ENCODE measurements around the gene EVA1B. TPM values are rescaled to one million over a fixed set of nuclear protein-coding genes. Genes with fewer than 3 reads are reported as not detected.

Gene EVA1B
- total and polyA plus RNA-seq, 2 of the 4 experiments (the other 2 are of a cell fraction) = 49.8 to 64.6 TPM

DNA sequence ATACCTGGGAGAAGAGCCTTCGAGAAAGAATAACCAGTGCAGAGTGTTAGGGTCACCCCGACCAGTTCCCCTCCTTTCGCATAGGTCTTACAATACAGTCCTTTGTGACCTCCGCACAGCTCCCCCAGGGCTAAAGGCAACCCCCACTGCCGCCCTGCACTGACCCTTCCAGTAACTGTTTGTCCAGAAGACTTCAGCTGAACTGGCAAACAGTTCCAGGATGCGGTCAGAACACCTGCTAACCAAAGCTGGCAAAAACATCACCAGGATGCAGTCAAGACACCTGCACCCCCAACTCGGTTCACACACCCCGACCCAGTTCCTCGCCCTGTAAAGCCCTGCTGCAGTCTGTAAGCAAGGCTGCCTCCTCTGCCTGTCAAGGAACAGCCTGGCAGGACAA is 6.4 kb upstream of the EVA1B start:
- H3K9me3 ChIP-seq (ENCODE audit: control insufficient read depth, insufficient read depth, low read length) = no peaks in the 10 kb centered on the region
- no peak overlapping the region for H2AFZ ChIP-seq (replicated peaks; ENCODE audit: low read length, poor library complexity)
- DNase-seq (no peak), ATAC-seq (ENCODE audit: low read depth) (no peak)
- H3K56ac ChIP-seq (ENCODE audit: extremely low read depth, insufficient read depth, low read length) = no peak overlapping the region
- no peak overlapping the region for H2AK9ac ChIP-seq (replicated peaks; ENCODE audit: low read depth, low read length, poor library complexity)
- no peak overlapping the region for H3K4ac ChIP-seq (ENCODE audit: low read depth, low read length)
- no peak overlapping the region for H3K23ac ChIP-seq (ENCODE audit: low read depth, low read length)
- H3K27me3 ChIP-seq (ENCODE audit: control insufficient read depth, insufficient read depth, low read length) = no peaks in the 10 kb centered on the region
- dilution Hi-C loops (cut with HindIII; ENCODE audit: low sequenced_read_pairs, unreplicated experiment) = no loop called here
- ChIA-PET POLR2A (ENCODE audit: unreplicated experiment) (no interaction called here), CTCF (no interaction called here)
- in situ Hi-C loops (cut with MboI; ENCODE audit: low sequenced_read_pairs) = no loop called here
- no peaks in the 10 kb centered on the region for H4K20me1 ChIP-seq (ENCODE audit: insufficient read depth, low read length)
- no peak overlapping the region for H3K27ac ChIP-seq (ENCODE audit: insufficient read depth, low read length)
- no peak overlapping the region for H2BK20ac ChIP-seq (ENCODE audit: low read depth, low read length)
- no TSS peak for BruUV-seq (replicated peaks)
- no peaks in the 10 kb centered on the region for H3K36me3 ChIP-seq (ENCODE audit: control insufficient read depth, insufficient read depth, low read length)
- H3K9me1 ChIP-seq (ENCODE audit: insufficient read depth, low read length) = peaks cover 16% of the 10 kb centered on the region
- TF ChIP-seq RCOR1 (IDR thresholded peaks at IDR 0.05; ENCODE audit: insufficient replicate concordance, low read length) = no peak
- TF ChIP-seq, protein P1, sequence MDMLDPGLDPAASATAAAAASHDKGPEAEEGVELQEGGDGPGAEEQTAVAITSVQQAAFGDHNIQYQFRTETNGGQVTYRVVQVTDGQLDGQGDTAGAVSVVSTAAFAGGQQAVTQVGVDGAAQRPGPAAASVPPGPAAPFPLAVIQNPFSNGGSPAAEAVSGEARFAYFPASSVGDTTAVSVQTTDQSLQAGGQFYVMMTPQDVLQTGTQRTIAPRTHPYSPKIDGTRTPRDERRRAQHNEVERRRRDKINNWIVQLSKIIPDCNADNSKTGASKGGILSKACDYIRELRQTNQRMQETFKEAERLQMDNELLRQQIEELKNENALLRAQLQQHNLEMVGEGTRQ (IDR thresholded peaks at IDR 0.05; ENCODE audit: low read depth, low read length) = no peak
- H2BK5ac ChIP-seq (ENCODE audit: low read depth, low read length, poor library complexity, severe bottlenecking) = no peak overlapping the region
- no peak overlapping the region for H4K5ac ChIP-seq (ENCODE audit: low read depth, low read length)
- H3K4me2 ChIP-seq (ENCODE audit: low read depth, low read length) = no peak overlapping the region
- H3K18ac ChIP-seq (ENCODE audit: low read depth, low read length) = no peak overlapping the region
- peaks cover 0 to 33% of the 10 kb centered on the region in 2 experiments for H3K79me1 ChIP-seq (ENCODE audit: low read depth in 1 of 2, low read length in 2 of 2)
- H3K9ac ChIP-seq (ENCODE audit: low read depth, low read length) = no peak overlapping the region
- intact Hi-C loops (cut with micrococcal nuclease) = no loop called here
- no peak overlapping the region for H4K91ac ChIP-seq (ENCODE audit: insufficient read depth, low read depth, low read length)
- H2BK15ac ChIP-seq (ENCODE audit: low read depth, low read length) = no peak overlapping the region
- H4K8ac ChIP-seq (ENCODE audit: low read depth in 2 of 2, low read length in 2 of 2) = no peak overlapping the region
- H3K4me3 ChIP-seq (ENCODE audit: insufficient read depth, low read depth, low read length) = no peak overlapping the region
- peaks cover 6% of the 10 kb centered on the region for H3K4me1 ChIP-seq (ENCODE audit: control insufficient read depth, insufficient read depth, low read length)
- WGBS, 2 experiments (ENCODE audit: extremely low coverage in 2 of 2, insufficient read length in 1 of 2) = 89% methylated on average over 3 of the region's 9 CpGs; no CpG with 5 or more reads in 1 of the 2 experiments
- no peak overlapping the region for H2BK120ac ChIP-seq (ENCODE audit: low read depth, low read length)
- H3K14ac ChIP-seq (replicated peaks; ENCODE audit: low read depth, low read length) = no peak overlapping the region
- no peak overlapping the region for H2AK5ac ChIP-seq (ENCODE audit: low read depth, low read length)

Data from IMR-90 (cell line).